GM23338 (cell line): ENCODE data around the gene MUC13. TPM values are rescaled to one million over a fixed set of nuclear protein-coding genes. Genes with fewer than 3 reads are reported as not detected.

Source experiments
- ATAC-seq: fragments of 200-7000 bp; cut with Tn5 transposase; 3 replicates; pipeline ENCODE4 v1.9.1; 2020
- DNase-seq: peaks from one replicate; pipeline ENCODE4 v3.0.0-alpha.2; 2015; ENCODE audit warnings: low spot score
- H2AFZ ChIP-seq: fragments of 200-600 bp; sonication (generic); 2 replicates; pipeline ENCODE4 v1.8.0; 2016; ENCODE audit warnings: antibody characterized with exemption, mild to moderate bottlenecking, moderate library complexity
- H3F3A ChIP-seq: fragments of 200-600 bp; sonication (generic); replicated peaks from 2 replicates; pipeline ENCODE4 v1.8.0; 2017; ENCODE audit warnings: antibody characterized with exemption, mixed run types, low read depth
- H3K27ac ChIP-seq: fragments of 200-600 bp; sonication (generic); 2 replicates; pipeline ENCODE4 v1.6.1; 2016; ENCODE audit warnings: low read depth
- H3K27me3 ChIP-seq: fragments of 200-600 bp; sonication (generic); 2 replicates; pipeline ENCODE4 v1.8.0; 2016; ENCODE audit warnings: mild to moderate bottlenecking, mixed run types, moderate library complexity; ENCODE audit not compliant: insufficient read depth
- H3K36me3 ChIP-seq: fragments of 200-600 bp; sonication (generic); 2 replicates; pipeline ENCODE4 v1.8.0; 2016; ENCODE audit warnings: mild to moderate bottlenecking; ENCODE audit not compliant: insufficient read depth
- H3K4me1 ChIP-seq: fragments of 200-600 bp; sonication (generic); 2 replicates; pipeline ENCODE4 v1.8.0; 2016; ENCODE audit warnings: mild to moderate bottlenecking, moderate library complexity; ENCODE audit not compliant: insufficient read depth
- H3K4me2 ChIP-seq: fragments of 200-600 bp; sonication (generic); 2 replicates; pipeline ENCODE4 v1.7.1; 2017; ENCODE audit warnings: mixed run types
- H3K4me3 ChIP-seq: fragments of 200-600 bp; sonication (generic); 2 replicates; pipeline ENCODE4 v1.6.1; 2016; ENCODE audit warnings: mixed run types
- H3K79me2 ChIP-seq: fragments of 200-600 bp; sonication (generic); replicated peaks from 2 replicates; pipeline ENCODE4 v1.8.0; 2017; ENCODE audit warnings: mild to moderate bottlenecking; ENCODE audit not compliant: insufficient read depth
- H3K9me2 ChIP-seq: fragments of 200-600 bp; sonication (generic); 2 replicates; pipeline ENCODE4 v1.8.0; 2017; ENCODE audit not compliant: insufficient read depth
- H4K20me1 ChIP-seq: fragments of 200-600 bp; sonication (generic); replicated peaks from 2 replicates; pipeline ENCODE4 v1.8.0; 2017; ENCODE audit warnings: mild to moderate bottlenecking; ENCODE audit not compliant: insufficient read depth
- H3K27ac Mint-ChIP-seq: 2 replicates; pipeline ENCODE4 v1.8.0; 2020; ENCODE audit warnings: inconsistent platforms, mild to moderate bottlenecking, moderate library complexity, mixed read lengths
- H3K27me3 Mint-ChIP-seq: 3 replicates; pipeline ENCODE4 v1.8.0; 2022; ENCODE audit warnings: low read depth, mild to moderate bottlenecking, moderate library complexity, mixed read lengths, inconsistent platforms; ENCODE audit not compliant: insufficient read depth, poor library complexity
- H3K36me3 Mint-ChIP-seq: 3 replicates; pipeline ENCODE4 v1.8.0; 2021; ENCODE audit warnings: low read depth, mild to moderate bottlenecking, inconsistent platforms, moderate library complexity, mixed read lengths
- H3K4me1 Mint-ChIP-seq: 3 replicates; pipeline ENCODE4 v1.8.0; 2020; ENCODE audit warnings: mild to moderate bottlenecking, inconsistent platforms, mixed read lengths
- H3K4me3 Mint-ChIP-seq: 3 replicates; pipeline ENCODE4 v1.8.0; 2021; ENCODE audit warnings: moderate library complexity, mild to moderate bottlenecking, inconsistent platforms, mixed read lengths
- H3K9me3 Mint-ChIP-seq: 3 replicates; pipeline ENCODE4 v1.8.0; 2020; ENCODE audit warnings: moderate library complexity, mild to moderate bottlenecking, inconsistent platforms, mixed read lengths
- CREB1 ChIP-seq: fragments of 250-450 bp; sonication (Bioruptor Pico); IDR thresholded peaks from 2 replicates; pipeline ENCODE4 v1.5.0; 2020; ENCODE audit warnings: low read depth, mild to moderate bottlenecking, moderate library complexity
- EZH2 ChIP-seq: fragments of 200-600 bp; sonication (generic); IDR thresholded peaks from one replicate; pipeline ENCODE4 v1.8.0; 2017; ENCODE audit warnings: antibody characterized with exemption, mild to moderate bottlenecking, low read depth; ENCODE audit not compliant: unreplicated experiment
- JUNB ChIP-seq: IDR thresholded peaks from one replicate; pipeline ENCODE4 v1.6.1; 2016; ENCODE audit warnings: antibody characterized with exemption; ENCODE audit not compliant: unreplicated experiment
- NANOG ChIP-seq: IDR thresholded peaks from 2 replicates; pipeline ENCODE4 v1.6.1; 2016; ENCODE audit warnings: antibody characterized with exemption, borderline replicate concordance
- STAT1 ChIP-seq: IDR thresholded peaks from one replicate; pipeline ENCODE4 v1.6.1; 2016; ENCODE audit warnings: antibody characterized with exemption; ENCODE audit not compliant: unreplicated experiment
- ZNF114 ChIP-seq: fragments of 250-450 bp; sonication (Bioruptor Pico); IDR thresholded peaks from 2 replicates; pipeline ENCODE4 v1.5.0; 2020; ENCODE audit warnings: mild to moderate bottlenecking, moderate library complexity
- ZNF331 ChIP-seq: fragments of 250-450 bp; sonication (Bioruptor Pico); IDR thresholded peaks from 2 replicates; pipeline ENCODE4 v1.5.0; 2020; ENCODE audit warnings: low read depth, mild to moderate bottlenecking, moderate library complexity
- ZNF462 ChIP-seq: fragments of 250-450 bp; sonication (Bioruptor Pico); IDR thresholded peaks from 2 replicates; pipeline ENCODE4 v1.5.0; 2020; ENCODE audit warnings: mild to moderate bottlenecking, moderate library complexity
- polyA plus RNA-seq: library from polyadenylated mRNA; unstranded; fragments of >200 nt; fragmentation: Nextera tagmentation; extraction: Ambion mirVana; gene quantifications from 2 replicates; pipeline ENCODE4 v1.2.1, GENCODE V29; 2016
- total RNA-seq: library from RNA; depleted of rRNA; stranded (reverse); fragments of >200 nt; shearing (Covaris generic); gene quantifications from 2 replicates; pipeline ENCODE4 v1.2.3, GENCODE V29; 2014
- TF ChIP-seq, protein P1 (sequence below): IDR thresholded peaks from one replicate; pipeline ENCODE4 v1.6.1; 2018; ENCODE audit warnings: antibody characterized with exemption; ENCODE audit not compliant: unreplicated experiment

The MUC13 gene
- total and polyA plus RNA-seq, 2 experiments from 2014 or later, result not detected

DNA sequence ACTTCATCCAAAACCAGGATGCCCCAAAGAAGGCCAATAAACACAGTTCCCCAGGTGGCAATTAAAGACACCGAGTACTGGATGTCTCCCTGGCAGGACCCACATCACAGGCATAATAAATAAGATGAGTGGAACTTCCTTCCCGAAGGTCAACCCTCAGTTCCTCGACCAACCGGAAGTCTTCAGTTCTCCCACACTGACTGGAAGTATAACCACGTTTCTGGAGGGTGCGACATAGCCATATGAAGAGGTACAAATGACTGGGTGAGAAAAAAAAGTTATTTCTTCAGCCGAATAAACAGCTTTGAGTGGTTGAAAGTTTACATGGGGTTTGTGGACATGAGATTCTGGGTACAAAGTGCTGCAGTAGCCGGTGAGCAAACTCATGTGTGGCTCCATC is 34.6 kb upstream of the MUC13 start:
- Histone ChIP-seq H3K79me2 (no peaks in the 10 kb centered on the region), H3K4me2 (no peak overlapping the region), H3K9me2 (no peaks in the 10 kb centered on the region), H2AFZ (no peak overlapping the region), H3K4me1 (no peaks in the 10 kb centered on the region), H3K27ac (no peak overlapping the region), H3K4me3 (no peak overlapping the region), H3F3A (no peaks in the 10 kb centered on the region), H3K36me3 (no peaks in the 10 kb centered on the region), H3K27me3 (no peaks in the 10 kb centered on the region), H4K20me1 (no peaks in the 10 kb centered on the region)
- TF ChIP-seq, protein P1, sequence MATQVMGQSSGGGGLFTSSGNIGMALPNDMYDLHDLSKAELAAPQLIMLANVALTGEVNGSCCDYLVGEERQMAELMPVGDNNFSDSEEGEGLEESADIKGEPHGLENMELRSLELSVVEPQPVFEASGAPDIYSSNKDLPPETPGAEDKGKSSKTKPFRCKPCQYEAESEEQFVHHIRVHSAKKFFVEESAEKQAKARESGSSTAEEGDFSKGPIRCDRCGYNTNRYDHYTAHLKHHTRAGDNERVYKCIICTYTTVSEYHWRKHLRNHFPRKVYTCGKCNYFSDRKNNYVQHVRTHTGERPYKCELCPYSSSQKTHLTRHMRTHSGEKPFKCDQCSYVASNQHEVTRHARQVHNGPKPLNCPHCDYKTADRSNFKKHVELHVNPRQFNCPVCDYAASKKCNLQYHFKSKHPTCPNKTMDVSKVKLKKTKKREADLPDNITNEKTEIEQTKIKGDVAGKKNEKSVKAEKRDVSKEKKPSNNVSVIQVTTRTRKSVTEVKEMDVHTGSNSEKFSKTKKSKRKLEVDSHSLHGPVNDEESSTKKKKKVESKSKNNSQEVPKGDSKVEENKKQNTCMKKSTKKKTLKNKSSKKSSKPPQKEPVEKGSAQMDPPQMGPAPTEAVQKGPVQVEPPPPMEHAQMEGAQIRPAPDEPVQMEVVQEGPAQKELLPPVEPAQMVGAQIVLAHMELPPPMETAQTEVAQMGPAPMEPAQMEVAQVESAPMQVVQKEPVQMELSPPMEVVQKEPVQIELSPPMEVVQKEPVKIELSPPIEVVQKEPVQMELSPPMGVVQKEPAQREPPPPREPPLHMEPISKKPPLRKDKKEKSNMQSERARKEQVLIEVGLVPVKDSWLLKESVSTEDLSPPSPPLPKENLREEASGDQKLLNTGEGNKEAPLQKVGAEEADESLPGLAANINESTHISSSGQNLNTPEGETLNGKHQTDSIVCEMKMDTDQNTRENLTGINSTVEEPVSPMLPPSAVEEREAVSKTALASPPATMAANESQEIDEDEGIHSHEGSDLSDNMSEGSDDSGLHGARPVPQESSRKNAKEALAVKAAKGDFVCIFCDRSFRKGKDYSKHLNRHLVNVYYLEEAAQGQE, result no peak
- TF ChIP-seq JUNB (no peak), EZH2 (no peak)
- Mint-ChIP-seq H3K36me3 (no peaks in the 10 kb centered on the region; the same call in 2 of the 3 replicates), H3K9me3 (no peaks in the 10 kb centered on the region), H3K27ac (no peak overlapping the region), H3K4me1 (no peaks in the 10 kb centered on the region), H3K27me3 (peaks cover 1% of the 10 kb centered on the region), H3K4me3 (no peak overlapping the region)
- no peak for ATAC-seq
- no peak for DNase-seq

DNA sequence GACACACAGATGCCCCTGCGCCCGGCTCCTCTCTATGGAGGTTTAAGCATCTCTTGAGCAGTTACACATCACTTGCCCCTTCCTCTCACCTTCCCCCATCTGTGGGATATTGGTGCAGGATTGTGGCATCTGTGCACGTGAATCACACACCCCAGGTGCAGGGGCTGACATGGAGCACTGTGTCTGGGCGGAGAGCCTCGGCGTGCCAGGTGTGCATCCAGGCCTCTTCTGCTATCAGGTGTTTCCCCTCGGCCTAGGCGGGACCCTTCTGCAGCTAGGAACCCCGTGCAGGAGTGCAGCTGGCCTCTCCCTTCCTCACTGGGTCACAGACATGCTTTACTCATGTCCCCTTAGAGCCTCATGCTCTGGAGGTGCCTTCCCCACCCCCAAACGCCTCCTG is 33.4 kb upstream of the MUC13 start:
- no peak overlapping the region for H3K27ac Mint-ChIP-seq
- H3K27me3 Mint-ChIP-seq, result peaks cover 1% of the 10 kb centered on the region
- Histone ChIP-seq H4K20me1 (no peaks in the 10 kb centered on the region), H3K27me3 (no peaks in the 10 kb centered on the region), H3K4me3 (no peak overlapping the region), H3K79me2 (no peaks in the 10 kb centered on the region), H3K27ac (no peak overlapping the region), H3K9me2 (no peaks in the 10 kb centered on the region), H2AFZ (no peak overlapping the region), H3K4me2 (no peak overlapping the region), H3F3A (no peaks in the 10 kb centered on the region), H3K36me3 (no peaks in the 10 kb centered on the region), H3K4me1 (no peaks in the 10 kb centered on the region)
- no peaks in the 10 kb centered on the region; the same call in 2 of the 3 replicates for H3K36me3 Mint-ChIP-seq
- H3K9me3 Mint-ChIP-seq, result no peaks in the 10 kb centered on the region
- ATAC-seq (no peak), DNase-seq (no peak)
- no peaks in the 10 kb centered on the region for H3K4me1 Mint-ChIP-seq
- no peak overlapping the region for H3K4me3 Mint-ChIP-seq
- TF ChIP-seq STAT1 (no peak), ZNF462 (CRISPR knock-in tag) (no peak), NANOG (no peak), ZNF114 (CRISPR knock-in tag) (no peak), ZNF331 (CRISPR knock-in tag) (no peak), JUNB (no peak), CREB1 (CRISPR knock-in tag) (no peak)
- TF ChIP-seq, protein P1, result no peak
